ENCODE measurements around the gene CA10. TPM values are rescaled to one million over a fixed set of nuclear protein-coding genes. Genes with fewer than 3 reads are reported as not detected.

Gene CA10
- total and polyA plus RNA-seq, 9 of the 15 experiments (the other 6 are each of a cell fraction or from before 2014, with no cell fraction given): not detected

DNA sequence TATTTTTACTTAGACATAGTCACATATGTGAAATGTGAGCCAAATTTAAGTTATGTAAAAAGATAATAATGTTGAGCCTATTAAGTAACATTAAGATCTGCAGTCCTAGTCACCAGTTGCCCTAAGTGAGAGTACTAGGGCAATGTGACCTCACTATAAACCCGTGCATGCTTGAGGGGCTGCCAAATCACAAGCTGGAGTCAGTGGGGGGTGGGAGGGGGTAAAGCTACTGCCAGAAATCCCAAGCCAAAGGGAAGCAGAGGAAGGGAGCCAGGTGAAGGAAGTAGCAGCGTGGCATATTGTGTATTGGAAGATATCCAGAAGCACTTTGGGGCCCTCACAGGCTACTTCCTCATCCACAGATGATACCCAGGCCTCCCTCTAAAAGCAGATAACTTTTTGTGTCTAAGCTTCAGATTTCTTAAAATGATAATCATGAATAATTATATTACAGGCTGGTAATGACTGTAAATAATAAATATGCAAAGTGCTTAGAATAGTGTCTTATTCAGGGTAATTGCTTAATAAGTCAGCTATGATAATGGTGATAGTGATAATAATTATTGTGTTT lies 134.1 kb downstream of the CA10 start:
- Histone ChIP-seq H3K36me3 (ENCODE audit: control insufficient read depth, insufficient read depth, low read length) (no peaks in the 10 kb centered on the region), H3K9me3 (replicated peaks; ENCODE audit: control insufficient read depth, insufficient read depth, low read depth, low read length) (no peaks in the 10 kb centered on the region), H2AFZ (ENCODE audit: low read depth, low read length) (no peak overlapping the region), H3K79me2 (ENCODE audit: control insufficient read depth, insufficient read depth, low read length) (no peaks in the 10 kb centered on the region), H3K9me1 (ENCODE audit: control insufficient read depth, insufficient read depth, low read length) (no peaks in the 10 kb centered on the region), H3K27me3 (ENCODE audit: control insufficient read depth in 2 of 2, insufficient read depth in 2 of 2, low read length in 2 of 2) (no peaks in the 10 kb centered on the region), H4K20me1 (replicated peaks; ENCODE audit: control insufficient read depth, insufficient read depth, low read length) (no peaks in the 10 kb centered on the region), H3K27ac (ENCODE audit: extremely low read depth, low read depth, low read length) (no peak overlapping the region), H3K4me3 (no peak overlapping the region), H3K4me1 (replicated peaks in 1 of 2; ENCODE audit: control insufficient read depth in 2 of 2, insufficient read depth in 2 of 2, low read length in 2 of 2) (no peaks in the 10 kb centered on the region), H3K9ac (ENCODE audit: insufficient read depth in 1 of 2, low read depth in 2 of 2, low read length in 2 of 2) (no peak overlapping the region), H3K4me2 (ENCODE audit: insufficient read depth, low read length) (no peak overlapping the region)
- intact Hi-C loops (cut with micrococcal nuclease): no loop called here
- ChIA-PET POLR2A (no interaction called here), CTCF (ENCODE audit: low intra/inter-chr PET ratio) (no interaction called here)
- TF ChIP-seq, protein P1, sequence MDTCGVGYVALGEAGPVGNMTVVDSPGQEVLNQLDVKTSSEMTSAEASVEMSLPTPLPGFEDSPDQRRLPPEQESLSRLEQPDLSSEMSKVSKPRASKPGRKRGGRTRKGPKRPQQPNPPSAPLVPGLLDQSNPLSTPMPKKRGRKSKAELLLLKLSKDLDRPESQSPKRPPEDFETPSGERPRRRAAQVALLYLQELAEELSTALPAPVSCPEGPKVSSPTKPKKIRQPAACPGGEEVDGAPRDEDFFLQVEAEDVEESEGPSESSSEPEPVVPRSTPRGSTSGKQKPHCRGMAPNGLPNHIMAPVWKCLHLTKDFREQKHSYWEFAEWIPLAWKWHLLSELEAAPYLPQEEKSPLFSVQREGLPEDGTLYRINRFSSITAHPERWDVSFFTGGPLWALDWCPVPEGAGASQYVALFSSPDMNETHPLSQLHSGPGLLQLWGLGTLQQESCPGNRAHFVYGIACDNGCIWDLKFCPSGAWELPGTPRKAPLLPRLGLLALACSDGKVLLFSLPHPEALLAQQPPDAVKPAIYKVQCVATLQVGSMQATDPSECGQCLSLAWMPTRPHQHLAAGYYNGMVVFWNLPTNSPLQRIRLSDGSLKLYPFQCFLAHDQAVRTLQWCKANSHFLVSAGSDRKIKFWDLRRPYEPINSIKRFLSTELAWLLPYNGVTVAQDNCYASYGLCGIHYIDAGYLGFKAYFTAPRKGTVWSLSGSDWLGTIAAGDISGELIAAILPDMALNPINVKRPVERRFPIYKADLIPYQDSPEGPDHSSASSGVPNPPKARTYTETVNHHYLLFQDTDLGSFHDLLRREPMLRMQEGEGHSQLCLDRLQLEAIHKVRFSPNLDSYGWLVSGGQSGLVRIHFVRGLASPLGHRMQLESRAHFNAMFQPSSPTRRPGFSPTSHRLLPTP (IDR thresholded peaks at IDR 0.05; ENCODE audit: borderline replicate concordance, extremely low read depth, insufficient read length): no peak
- TF ChIP-seq PURB (CRISPR knock-in tag; IDR thresholded peaks at IDR 0.05; ENCODE audit: low read depth): no peak
- TF ChIP-seq ZNF717 (CRISPR knock-in tag; IDR thresholded peaks at IDR 0.05): no peak
- TF ChIP-seq DACH1 (IDR thresholded peaks at IDR 0.05; ENCODE audit: partially characterized antibody): no peak
- no peak for TF ChIP-seq GATAD2A (IDR thresholded peaks at IDR 0.05)
- no peak for TF ChIP-seq RNF2 (IDR thresholded peaks at IDR 0.05)
- no peak for TF ChIP-seq EWSR1 (IDR thresholded peaks at IDR 0.05; ENCODE audit: borderline replicate concordance, low read depth, partially characterized antibody)
- TF ChIP-seq SIN3A (IDR thresholded peaks at IDR 0.05; ENCODE audit: borderline replicate concordance in 2 of 2, control insufficient read depth in 1 of 2, low read depth in 2 of 2, low read length in 2 of 2): no peak
- no peak for TF ChIP-seq TCFL5 (CRISPR knock-in tag; conservative IDR thresholded peaks at IDR 0.05)
- TF ChIP-seq, protein P2, sequence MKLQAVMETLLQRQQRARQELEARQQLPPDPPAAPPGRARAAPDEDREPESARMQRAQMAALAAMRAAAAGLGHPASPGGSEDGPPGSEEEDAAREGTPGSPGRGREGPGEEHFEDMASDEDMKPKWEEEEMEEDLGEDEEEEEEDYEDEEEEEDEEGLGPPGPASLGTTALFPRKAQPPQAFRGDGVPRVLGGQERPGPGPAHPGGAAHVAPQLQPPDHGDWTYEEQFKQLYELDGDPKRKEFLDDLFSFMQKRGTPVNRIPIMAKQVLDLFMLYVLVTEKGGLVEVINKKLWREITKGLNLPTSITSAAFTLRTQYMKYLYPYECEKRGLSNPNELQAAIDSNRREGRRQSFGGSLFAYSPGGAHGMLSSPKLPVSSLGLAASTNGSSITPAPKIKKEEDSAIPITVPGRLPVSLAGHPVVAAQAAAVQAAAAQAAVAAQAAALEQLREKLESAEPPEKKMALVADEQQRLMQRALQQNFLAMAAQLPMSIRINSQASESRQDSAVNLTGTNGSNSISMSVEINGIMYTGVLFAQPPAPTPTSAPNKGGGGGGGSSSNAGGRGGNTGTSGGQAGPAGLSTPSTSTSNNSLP (IDR thresholded peaks at IDR 0.05; ENCODE audit: borderline replicate concordance, low read depth, low read length): no peak
- TF ChIP-seq HMGN3 (IDR thresholded peaks at IDR 0.05; ENCODE audit: borderline replicate concordance, extremely low read depth, insufficient read length, low read depth, low read length): no peak
- TF ChIP-seq SNIP1 (IDR thresholded peaks at IDR 0.05; ENCODE audit: low read depth): no peak
- no peak for TF ChIP-seq RBM15 (IDR thresholded peaks at IDR 0.05; ENCODE audit: insufficient read depth, low read length)
- TF ChIP-seq ASH1L (IDR thresholded peaks at IDR 0.05; ENCODE audit: borderline replicate concordance, low read depth, partially characterized antibody): no peak
- no peak for TF ChIP-seq MITF (IDR thresholded peaks at IDR 0.05)
- TF ChIP-seq ZNF79 (CRISPR knock-in tag; IDR thresholded peaks at IDR 0.05; ENCODE audit: low read depth): no peak
- no peak for TF ChIP-seq CAMTA2 (CRISPR knock-in tag; conservative IDR thresholded peaks at IDR 0.05)
- in situ Hi-C loops (cut with MboI): no loop called here
- DNase-seq (ENCODE audit: extremely low read depth in 1 of 4, low spot score in 3 of 4): no peak
- WGBS (ENCODE audit: insufficient coverage, low coverage, missing lambda C conversion rate): 0% methylated on average over 2 of the region's 2 CpGs
- ATAC-seq: no peak
- BruUV-seq (replicated peaks): no TSS peak
- no peak for FAIRE-seq

All from K562 (cell line).